SIG-M5 treated with dmso at 0.1 percent for 504 hours (cell line): Measurements from ENCODE around the gene GCAT.
A peak's percentile ranks its signal among the peaks of the same experiment; 100 is the strongest.

Experiments
- DNase-seq: peaks from one replicate; lab custom pipeline; 2025; ENCODE audit not compliant: unreplicated experiment; lab: John Stamatoyannopoulos, UW

The GCAT gene

DNA sequence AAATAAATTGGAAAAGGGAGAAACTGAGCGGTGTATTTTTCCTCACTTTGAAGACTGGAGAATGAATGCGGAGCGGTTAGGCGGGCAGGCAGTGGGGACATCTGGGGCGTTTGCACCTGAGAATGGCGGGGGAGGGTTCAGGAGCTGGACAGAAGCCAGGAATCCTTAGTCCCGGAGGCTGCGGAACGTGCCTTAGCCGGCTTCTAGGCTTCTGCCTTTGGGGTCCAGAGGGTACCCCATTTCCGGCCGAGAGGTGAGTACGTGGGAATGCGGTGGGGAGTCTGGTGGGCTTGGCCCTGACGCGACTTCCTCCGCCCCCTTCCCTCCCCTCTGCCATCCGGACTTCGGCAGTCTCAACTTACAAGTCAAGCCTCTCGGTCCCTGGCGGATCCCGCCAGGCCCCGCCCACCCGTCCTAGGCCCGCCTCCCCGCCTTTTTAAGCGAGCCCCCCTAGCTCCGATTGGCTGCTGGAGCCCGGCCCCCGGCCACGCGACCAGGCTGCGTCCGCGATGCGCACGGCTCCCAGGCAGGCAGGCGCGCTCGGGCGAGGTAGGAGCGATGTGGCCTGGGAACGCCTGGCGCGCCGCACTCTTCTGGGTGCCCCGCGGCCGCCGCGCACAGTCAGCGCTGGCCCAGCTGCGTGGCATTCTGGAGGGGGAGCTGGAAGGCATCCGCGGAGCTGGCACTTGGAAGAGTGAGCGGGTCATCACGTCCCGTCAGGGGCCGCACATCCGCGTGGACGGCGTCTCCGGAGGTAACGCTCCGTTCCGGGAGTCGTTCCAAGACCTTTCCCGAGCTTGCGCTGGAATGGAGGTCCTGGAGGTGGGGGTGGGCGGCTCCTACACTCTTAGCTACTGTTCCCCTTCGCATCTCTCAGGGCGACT, at the start of gene GCAT:
Gene GCAT (plus strand): TSS at position 525 of the 884 bp plus-strand sequence. CDS start 34 bp downstream, at position 559.
- peak; percentile 85 for DNase-seq

DNA sequence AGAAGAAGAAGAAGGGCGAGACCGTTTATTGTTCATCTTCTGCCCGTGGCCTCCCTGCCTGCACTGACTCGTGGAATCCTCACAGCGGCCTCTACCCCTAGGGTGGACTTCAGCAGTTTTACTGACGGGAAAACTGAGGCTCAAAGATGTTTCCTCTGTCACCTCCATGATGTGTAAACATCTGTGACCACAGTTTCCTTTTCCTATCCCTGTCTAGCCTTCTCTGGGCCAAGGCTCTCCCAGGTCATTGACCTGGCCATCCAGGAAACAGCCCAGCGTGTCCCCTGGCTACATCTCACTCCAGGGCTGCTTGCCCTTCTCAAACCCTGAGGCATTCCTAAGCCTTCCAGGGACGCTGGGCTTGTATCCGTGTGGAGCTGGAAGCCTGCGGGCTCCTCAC, 49.0 kb upstream of the GCAT start:
- DNase-seq: no peak

DNA sequence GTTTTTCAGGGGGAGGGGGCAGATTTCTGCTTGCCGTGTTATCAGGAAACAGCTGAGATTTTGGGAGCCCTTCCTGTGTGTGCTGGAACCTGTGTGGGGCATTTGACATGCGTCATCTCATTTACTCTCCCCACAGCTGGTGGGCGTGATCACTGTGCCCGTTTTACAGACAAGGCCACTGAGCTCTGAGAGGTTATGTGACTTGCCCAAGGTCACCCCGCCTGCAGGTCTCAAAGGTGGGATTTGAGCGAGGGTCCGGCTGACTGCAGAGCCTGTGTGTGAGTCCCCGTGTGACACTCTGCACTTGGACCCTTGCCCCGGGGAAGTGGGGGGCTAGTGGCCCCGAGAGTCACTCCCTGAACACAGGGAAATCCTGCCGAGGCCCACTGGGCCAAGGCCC, 48.5 kb upstream of the GCAT start:
- no peak for DNase-seq

DNA sequence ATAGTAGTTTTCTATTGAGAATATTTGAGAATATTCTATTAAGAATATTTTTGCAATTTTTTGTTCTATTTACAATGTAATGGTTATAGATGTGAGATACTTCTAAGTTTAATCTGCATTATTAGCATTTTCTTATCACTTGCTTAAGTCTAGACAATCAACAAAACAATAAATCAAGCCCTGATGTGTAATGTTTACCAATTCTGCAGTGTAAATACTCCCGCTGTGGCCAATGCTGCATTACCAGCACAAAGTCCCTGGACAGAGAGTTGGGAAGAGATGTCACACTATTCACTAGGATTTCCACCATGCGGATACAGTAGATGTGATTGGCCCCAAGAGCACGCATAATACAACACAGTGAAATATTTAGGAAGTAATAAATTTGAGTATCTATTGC, 47.6 kb upstream of the GCAT start:
- no peak for DNase-seq

DNA sequence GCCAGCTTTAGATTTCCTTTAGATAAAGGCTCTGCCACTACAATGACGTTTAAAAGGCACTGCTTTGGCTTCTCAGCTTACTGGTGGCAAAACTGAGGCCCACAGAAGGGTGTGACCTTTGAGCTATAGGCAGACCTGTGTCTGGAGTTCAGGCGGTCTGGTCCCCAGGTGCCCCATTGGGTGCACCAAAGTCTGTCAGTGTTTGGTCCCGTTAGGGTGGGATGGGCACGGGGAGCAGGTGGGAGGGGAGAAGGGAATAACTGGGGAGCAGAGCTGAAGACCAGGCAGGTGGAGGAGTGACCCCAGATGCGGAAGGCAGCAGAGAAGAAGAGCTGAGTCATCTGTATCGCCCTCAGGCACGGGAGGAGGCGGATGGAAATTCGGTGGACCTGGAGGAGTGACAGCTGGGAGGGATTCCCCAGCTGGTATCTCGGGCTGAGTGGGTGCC, 45.3 kb upstream of the GCAT start:
- DNase-seq: no peak

DNA sequence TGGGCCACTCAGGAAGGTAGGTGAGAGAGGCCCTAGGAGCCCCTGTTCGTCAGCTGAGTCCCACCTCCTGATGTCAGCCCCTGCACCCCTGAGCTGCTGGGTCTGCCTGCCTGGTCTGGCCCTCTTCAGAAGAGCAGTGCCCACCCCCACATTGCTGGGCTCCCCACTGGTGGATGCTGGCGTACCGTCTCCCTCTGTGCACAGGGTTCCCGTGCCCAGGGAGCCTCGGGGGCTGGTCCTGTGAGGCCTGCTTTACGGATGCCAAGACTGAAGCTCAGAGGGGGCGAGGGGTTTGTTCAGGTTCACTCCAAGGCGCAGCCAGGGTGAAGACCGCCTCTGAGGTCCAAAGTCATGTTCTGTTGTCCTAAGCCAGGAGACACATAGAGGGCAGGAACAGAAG, 44.7 kb upstream of the GCAT start:
- no peak for DNase-seq

DNA sequence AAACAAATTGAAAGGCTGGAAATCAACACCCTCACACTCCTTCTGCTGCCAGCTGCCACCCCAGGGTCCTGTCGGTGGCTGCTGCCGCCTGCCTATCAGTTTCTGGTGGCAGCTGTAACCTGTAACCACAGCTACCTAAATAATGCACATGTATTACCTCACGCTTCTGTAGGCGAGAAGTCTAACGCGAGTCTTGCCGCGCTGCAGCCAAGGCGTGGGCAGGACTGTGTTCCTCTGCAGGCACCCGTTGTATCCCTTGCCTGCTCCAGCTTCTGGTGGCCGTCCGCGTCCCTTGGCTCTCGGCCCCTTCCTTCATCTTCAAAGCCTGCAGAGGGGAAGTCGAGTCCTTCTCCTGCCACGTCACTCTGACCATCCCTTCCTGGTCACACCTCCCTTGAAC, 44.1 kb upstream of the GCAT start:
- DNase-seq: no peak

DNA sequence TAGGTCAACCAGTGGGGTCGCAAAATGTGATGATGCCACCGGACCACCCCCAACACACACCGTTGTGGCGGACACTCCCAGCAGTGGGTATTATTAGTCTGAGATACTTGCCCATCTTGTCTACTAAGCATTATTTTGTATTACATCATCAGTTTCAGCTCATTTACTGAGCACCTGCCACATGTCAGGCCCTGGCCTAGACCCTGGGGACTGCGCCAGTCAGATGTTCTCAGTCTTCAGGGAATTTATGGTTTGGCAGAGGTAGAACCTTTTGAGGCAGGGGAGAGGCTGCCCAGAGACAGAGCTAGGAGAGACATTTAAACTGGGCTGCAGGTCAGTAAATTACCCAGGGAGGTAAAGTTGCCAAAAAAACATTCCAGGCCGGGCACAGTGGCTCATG, 43.1 kb upstream of the GCAT start:
- DNase-seq: no peak

DNA sequence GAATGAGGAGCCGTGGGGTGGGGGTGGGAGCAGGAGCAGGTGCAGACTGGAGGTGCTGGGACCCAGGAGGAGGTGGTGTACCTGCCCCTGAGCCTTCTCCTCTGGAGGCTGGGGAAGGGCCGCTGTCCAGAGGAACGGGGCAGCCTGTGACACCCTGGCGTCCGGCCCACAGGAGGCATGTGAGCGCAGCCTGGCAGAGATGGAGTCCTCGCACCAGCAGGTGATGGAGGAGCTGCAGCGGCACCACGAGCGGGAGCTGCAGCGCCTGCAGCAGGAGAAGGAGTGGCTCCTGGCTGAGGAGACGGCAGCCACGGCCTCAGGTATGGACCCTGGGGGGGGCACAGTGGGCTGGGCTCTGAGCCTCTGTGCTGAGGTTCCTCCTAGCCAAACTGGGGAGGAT, 42.2 kb upstream of the GCAT start:
- DNase-seq: no peak

DNA sequence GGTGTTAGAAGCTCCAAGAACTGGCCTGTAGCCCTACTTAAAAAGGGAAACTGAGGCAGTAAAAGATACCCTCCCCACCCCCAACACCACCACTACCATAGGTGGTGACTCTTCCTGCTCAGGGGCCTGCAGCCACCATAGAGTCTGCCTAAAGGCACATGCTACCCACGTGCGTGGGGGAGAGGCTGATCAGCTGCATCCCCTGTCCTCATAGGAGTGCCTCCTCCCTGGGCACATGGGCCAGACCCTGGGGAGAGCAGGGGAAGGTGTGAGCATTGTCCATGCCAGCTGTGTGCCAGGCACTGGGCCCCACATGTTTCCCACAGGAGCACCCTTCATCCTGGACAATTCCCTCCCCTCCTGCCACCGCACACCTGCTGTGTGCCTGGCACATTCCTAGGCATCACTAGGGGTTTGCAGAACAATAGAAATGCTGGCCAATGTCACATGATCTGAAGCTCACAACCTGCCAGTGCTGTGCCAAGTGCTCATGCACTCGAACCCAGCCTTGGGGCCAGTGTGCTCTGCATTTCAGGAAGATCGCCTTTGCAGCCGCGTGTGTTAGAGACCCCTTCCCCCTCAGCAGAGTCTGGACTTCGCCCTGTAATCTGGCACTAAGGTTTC, 41.7 kb upstream of the GCAT start:
- no peak for DNase-seq

DNA sequence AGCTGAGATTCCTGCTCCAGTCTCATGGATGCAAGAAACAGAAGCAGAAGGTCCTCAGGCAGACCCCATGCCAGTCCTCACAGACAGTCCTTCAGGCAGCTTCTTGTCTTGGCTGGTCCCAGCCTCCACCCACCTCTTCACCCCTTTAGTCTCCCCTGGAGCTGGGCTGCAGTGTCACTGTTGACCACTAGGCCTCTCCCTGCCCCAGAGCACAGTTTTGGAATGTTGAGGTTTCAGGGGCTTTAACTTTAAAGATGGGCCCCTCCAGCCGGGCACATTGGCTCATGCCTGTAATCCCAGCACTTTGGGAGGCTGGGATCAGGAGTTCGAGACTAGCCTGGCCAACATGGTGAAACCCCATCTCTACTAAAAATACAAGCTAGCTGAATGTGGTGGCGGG, 39.5 kb upstream of the GCAT start:
- DNase-seq: no peak

DNA sequence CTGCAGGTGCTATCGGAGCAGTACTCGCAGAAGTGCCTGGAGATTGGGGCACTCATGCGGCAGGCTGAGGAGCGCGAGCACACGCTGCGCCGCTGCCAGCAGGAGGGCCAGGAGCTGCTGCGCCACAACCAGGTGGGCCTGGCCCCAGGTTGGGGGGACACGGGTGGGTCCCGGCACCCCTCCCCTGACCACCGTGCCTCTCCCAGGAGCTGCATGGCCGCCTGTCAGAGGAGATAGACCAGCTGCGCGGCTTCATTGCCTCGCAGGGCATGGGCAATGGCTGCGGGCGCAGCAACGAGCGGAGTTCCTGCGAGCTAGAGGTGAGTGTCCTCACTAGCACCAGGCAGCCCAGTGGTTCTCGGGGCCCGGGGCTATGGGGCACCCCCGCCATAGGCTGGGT, 38.7 kb upstream of the GCAT start:
- no peak for DNase-seq

DNA sequence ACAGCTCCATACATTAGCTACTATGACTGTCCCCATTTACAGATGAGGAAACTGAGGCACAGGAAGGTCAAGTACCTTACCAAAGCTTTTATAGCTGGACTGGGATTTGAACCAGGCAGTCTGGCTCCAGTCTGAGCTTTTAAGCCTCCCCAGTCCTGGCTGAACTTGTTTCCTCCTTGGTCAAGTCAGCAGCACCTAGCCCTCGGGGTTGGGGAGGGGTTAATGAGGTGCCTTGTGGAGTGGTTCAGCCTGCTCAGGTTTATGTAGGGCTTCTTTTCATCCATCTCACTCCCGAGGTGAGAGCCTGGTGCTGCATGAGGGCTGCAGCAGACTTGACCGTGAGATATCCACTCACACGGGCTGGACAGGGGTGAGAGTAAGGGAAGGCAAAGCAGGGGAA, 36.7 kb upstream of the GCAT start:
- no peak for DNase-seq

DNA sequence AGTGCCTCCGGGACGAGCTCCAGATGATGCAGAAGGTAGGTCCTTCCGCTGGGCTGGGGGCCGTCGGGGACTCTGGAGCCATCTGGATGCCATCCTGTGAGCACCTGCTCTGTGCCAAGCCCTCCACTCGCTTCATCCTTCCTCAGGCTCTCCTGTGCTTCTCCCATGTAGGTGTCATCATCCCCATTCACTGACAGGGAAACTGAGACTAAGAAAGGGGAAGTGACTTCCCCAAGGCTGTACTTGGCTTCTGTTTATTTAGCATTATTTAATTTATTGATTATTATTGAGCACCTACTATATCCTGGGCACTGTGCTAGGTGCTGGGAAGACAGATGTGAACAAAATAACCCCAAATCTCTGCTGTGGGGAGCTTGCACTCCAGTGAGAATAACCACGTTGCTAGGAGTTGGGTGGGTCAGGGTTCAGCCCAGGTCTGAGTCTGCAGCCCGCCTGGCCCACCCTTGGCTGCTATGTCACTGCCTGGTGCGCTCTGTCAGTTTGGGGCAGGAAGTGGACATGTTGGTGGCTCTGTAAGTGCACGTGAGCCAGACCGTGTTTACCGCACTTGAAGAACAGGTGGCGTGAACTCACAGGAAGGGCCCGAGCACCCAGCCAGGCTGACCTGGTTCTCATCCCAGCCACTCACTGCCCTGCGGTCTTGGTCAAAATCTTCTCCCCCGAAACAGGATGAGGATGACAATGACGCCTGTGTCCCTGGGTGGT, 35.9 kb upstream of the GCAT start:
- DNase-seq: no peak

DNA sequence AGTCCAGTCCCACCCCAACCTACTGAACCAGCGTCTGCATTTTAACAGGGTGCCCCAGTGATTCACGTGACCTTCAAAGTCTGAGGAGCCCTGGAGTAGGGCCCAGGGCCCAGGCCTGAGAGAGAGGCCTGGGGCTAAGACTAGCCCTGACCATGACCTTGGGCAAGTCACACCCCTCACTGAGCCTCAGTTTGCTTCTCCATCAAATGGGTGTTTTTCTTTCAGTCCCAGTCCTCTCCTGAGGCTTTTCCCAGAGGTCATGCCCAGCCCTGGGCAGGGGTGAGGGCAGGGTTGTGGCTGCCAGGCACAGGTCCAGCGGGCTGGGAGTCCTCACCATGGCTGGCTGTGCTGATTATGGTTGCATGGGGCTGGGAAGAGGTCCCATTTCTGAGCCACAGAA, 33.0 kb upstream of the GCAT start:
- DNase-seq: no peak

DNA sequence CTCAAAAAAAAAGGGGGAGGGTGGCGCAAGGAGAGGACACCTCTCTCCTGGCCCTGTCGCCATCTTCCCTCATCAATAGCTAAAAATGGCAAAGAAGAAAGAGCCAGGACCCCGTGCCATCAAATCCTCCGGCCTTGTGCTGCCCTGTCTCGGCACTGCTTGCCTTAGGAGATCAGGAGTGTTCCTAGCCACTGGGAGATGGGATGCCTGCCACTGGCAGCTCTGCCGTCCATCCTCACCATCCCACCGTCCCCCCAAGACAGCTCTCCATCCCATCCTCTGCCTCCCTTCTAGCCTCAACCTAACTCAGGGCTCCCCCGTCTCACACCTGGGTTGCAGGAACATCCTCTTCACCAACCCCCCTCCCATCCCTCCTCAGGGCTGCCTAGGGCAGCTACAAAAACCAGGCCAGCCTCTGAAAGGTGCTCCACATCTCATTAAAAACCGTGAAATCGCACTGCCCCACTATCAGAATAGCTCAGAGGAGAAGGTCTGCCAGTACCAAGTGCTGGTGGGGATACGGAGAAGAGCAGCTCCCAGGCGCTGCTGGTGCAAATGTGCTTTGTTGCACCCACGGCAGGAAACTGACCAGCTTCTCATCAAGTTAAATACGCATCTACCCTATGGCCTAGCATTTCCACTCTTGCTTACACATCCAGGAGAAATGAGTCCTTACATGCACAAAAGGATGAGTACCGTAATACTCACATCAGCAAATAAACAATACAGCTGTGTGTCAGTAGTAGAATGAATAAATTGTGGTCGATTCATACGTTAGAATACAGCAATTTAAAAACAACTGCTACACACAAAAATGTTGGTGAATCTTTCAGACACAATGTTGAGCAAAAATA, 31.7 kb upstream of the GCAT start:
- DNase-seq: no peak

DNA sequence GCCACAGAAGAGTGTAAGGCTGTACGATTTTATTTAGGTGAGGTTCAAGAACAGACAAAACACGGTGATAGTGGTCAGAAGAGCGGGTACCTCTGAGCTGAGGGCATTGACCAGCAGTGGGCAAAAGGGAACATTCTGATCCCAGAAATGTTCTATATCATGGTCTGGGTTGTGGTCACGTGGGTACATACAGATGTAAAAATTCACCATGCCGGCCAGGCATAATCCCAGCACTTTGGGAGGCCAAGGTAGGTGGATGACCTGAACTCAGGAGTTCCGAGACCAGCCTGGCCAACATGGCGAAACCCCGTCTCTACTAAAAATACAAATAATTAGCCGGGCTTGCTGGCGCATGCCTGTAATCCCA, 31.1 kb upstream of the GCAT start:
- DNase-seq: no peak

DNA sequence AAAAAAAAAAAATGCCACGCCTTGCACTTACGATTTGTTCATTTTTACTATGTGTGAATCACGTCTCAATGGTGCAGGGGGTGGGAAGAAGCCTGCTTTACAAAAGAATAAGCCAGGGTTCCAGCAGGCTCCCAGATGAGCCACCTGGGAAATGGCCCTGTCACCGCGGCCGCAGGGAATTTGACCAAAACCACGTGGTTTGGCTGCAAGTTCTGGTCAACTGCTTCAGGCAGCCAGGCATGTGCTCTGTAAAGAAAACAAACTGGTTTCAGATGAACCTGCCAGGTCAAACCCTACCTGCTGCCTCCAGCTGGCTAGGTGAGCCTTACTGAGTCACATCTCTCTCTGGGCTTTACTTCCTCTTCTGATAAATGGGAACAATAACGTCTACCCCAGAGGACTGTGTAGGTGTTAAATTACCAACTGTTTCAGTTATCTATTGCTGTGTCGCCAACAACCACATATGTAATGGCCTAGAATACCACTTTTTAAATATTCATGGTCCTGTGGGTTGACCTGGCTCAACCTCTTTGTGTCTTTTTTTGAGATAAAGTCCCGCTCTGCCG, 30.5 kb upstream of the GCAT start:
- DNase-seq: peak; percentile 28

DNA sequence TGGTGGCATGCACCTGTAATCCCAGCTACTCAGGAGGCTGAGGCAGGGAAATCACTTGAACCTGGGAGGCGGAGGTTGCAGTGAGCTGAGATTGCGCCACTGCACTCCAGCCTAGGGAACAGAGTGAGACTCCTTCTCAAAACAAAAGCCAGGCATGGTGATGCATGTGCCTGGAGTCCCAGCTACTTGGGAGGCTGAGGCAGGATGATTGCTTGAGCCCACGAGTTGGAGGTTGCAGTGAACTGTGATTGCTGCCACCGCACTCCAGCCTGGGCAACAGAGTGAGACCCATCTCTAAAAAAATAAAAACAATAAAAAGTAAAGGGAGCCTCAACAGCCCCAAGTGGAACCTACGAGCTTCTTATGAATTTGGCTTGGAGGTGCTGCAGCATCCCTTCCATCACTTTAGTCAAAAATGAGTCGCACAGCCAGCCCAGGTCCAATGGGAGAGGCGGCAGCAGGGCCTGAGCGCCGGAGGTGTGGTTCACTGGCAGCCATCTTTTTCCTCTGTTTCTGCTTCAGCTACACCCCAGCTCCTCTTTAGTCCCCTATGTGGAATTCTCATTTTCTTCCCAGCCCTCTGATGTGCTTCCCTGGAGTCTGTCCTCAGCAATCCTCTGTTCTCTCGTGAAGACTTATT, 29.2 kb upstream of the GCAT start:
- DNase-seq: no peak

DNA sequence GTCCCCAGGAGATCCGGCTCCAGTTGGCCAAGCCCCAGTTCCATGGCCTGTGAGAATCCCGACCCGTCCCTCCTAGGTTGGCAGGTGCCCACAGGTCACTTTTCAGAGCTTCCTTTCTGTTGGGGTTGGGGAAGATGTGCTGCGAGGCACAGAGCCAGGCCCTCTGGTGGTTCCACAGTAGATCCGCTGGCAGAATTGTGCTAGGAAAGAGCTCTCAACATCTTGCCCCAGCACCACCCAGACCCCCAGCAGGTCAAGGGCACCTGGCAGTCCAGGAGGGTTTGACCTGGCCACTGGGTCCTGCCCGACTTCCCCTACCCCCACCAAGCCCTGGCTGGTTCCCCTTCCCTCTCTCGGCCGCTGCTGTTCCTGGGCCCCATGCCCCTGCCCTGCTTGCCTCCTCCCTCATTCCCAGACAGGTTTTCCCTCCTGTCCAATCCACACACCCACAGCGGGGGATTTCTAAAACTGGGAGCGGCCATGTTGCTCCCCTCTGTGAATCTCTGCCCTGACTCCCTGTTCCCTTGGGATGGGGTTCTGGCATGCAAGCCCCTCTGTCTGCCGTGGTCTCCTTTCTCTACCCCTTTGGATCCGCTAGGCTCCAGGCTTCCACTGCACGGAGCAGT, 26.2 kb upstream of the GCAT start:
- DNase-seq: no peak
